ENCODE results near the gene KIF21B. TPM values are rescaled to one million over a fixed set of nuclear protein-coding genes. Genes with fewer than 3 reads are reported as not detected.

KIF21B gene
- total RNA-seq, 6 experiments from 2014 or later: not detected

DNA sequence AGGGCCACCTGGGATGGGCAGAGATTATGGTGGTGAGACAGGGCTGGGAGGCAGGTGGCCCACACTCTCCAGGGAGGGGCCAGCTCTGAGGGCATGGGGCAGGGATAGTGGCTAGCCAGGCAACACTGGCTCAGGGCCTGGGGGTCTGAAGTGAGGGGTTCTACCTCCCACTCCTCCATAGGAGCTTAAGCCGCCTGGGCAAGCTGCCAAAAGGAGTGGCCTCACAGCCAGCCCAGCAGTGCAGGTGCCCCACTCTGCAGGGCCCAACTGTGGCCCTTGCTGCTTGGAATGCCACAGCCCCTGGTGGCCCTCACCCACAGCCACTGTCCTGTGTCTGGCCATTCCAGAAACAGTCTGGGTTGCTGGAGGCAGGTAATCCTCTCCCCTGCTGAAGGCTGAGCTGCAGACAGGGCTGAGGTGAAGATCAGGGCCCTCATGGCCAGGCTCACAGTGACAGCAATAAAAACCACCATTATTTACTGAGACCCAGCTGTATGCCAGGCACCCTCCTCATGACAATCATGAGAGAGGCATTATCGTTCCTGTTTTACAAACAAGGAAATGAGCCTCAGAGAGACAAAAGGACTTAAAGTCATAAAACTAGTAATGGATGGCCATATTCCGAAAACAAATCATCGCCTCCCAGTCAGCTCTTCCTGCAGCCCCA is 31.0 kb downstream of the KIF21B start:
- H3K27me3 Mint-ChIP-seq (ENCODE audit: insufficient read depth): peaks cover 46% of the 10 kb centered on the region
- H3K27ac Mint-ChIP-seq: no peak overlapping the region
- no peaks in the 10 kb centered on the region for H3K36me3 Mint-ChIP-seq (ENCODE audit: low read depth)
- no peak for TF ChIP-seq CTCF (IDR thresholded peaks at IDR 0.05)
- H3K4me3 Mint-ChIP-seq: no peak overlapping the region
- no peak for DNase-seq
- H3K9me3 Mint-ChIP-seq: no peaks in the 10 kb centered on the region
- no peaks in the 10 kb centered on the region for H3K4me1 Mint-ChIP-seq (ENCODE audit: low read depth)

DNA sequence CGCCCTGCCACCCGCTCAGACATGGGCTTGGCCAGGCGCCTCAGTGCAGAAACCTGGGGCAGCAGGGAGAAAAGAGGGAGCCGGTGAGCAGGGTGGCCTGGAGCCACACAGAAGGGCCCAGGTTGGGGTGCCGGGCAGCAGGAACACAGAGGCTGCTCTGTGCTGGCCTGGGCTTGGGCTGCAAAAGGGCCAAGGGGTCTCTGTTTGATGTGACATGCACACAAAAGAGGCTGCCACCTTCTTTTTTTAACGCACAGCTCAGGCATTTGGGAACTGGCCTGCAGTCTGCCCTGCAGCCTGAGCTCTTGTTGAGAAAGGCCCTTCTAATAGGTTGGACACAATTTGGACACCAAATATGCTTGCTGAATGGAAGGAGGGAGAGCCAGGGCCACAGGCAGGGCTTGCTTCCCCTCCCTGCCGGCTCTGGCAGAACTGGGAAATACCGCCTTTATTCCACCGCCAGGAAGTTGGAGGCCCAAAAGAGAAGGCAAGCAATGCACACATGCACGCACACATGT is 32.4 kb downstream of the KIF21B start:
- Mint-ChIP-seq H3K4me3 (no peak overlapping the region), H3K9me3 (no peaks in the 10 kb centered on the region), H3K27ac (no peak overlapping the region), H3K36me3 (ENCODE audit: low read depth) (no peaks in the 10 kb centered on the region), H3K4me1 (ENCODE audit: low read depth) (no peaks in the 10 kb centered on the region), H3K27me3 (ENCODE audit: insufficient read depth) (peaks cover 38% of the 10 kb centered on the region)
- no peak for DNase-seq
- no peak for TF ChIP-seq CTCF (IDR thresholded peaks at IDR 0.05)

- TF ChIP-seq CTCF (IDR thresholded peaks at IDR 0.05): no peak
- H3K36me3 Mint-ChIP-seq (ENCODE audit: low read depth): no peaks in the 10 kb centered on the region
- H3K27me3 Mint-ChIP-seq (ENCODE audit: insufficient read depth): peaks cover 36% of the 10 kb centered on the region
- DNase-seq: no peak
- H3K4me3 Mint-ChIP-seq: no peak overlapping the region
- H3K9me3 Mint-ChIP-seq: no peaks in the 10 kb centered on the region
- H3K4me1 Mint-ChIP-seq (ENCODE audit: low read depth): no peaks in the 10 kb centered on the region
- H3K27ac Mint-ChIP-seq: no peak overlapping the region
Observed at GRCh38 chr1:200990114-200990513, 33.4 kb downstream of the KIF21B start.

DNA sequence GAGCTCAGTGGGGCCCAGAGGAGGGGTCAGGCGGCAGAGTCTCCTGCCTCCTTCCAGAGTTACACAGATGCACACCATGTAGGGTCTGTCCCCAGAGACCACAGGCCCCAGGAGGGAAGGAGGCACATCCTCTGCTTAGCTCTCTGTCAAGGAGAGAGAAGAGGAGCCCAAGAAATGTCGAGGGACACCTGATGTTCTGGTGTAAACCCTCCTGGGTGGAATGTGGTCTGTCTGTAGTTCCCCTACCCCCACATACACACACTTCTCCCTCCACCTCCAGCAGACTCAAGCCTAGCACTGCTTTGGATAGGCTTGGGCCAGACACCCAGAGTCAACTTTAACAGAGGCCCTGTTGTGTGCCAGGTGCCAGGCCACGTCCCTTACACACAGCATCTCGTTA is 34.2 kb downstream of the KIF21B start:
- Mint-ChIP-seq H3K36me3 (ENCODE audit: low read depth) (no peaks in the 10 kb centered on the region), H3K4me1 (ENCODE audit: low read depth) (no peaks in the 10 kb centered on the region), H3K4me3 (no peak overlapping the region), H3K27me3 (ENCODE audit: insufficient read depth) (peaks cover 41% of the 10 kb centered on the region), H3K9me3 (no peaks in the 10 kb centered on the region), H3K27ac (no peak overlapping the region)
- no peak for TF ChIP-seq CTCF (IDR thresholded peaks at IDR 0.05)
- DNase-seq: no peak

- no peak overlapping the region for H3K27ac Mint-ChIP-seq
- H3K27me3 Mint-ChIP-seq (ENCODE audit: insufficient read depth): peaks cover 39% of the 10 kb centered on the region
- no peaks in the 10 kb centered on the region for H3K9me3 Mint-ChIP-seq
- no peak for DNase-seq
- TF ChIP-seq CTCF (IDR thresholded peaks at IDR 0.05): no peak
- H3K36me3 Mint-ChIP-seq (ENCODE audit: low read depth): no peaks in the 10 kb centered on the region
- no peak overlapping the region for H3K4me3 Mint-ChIP-seq
- no peaks in the 10 kb centered on the region for H3K4me1 Mint-ChIP-seq (ENCODE audit: low read depth)
Observed at GRCh38 chr1:200988693-200989092, 34.8 kb downstream of the KIF21B start.

All from HFFc6 (cell line).